Measurements from ENCODE around the gene DDIT4. TPM values are rescaled to one million over a fixed set of nuclear protein-coding genes. Genes with fewer than 3 reads are reported as not detected.
A peak's percentile ranks its signal among the peaks of the same experiment; 100 is the strongest.

The DDIT4 gene
- total and polyA plus RNA-seq, 12 donors = 100 to 711 (median 255) TPM

DNA sequence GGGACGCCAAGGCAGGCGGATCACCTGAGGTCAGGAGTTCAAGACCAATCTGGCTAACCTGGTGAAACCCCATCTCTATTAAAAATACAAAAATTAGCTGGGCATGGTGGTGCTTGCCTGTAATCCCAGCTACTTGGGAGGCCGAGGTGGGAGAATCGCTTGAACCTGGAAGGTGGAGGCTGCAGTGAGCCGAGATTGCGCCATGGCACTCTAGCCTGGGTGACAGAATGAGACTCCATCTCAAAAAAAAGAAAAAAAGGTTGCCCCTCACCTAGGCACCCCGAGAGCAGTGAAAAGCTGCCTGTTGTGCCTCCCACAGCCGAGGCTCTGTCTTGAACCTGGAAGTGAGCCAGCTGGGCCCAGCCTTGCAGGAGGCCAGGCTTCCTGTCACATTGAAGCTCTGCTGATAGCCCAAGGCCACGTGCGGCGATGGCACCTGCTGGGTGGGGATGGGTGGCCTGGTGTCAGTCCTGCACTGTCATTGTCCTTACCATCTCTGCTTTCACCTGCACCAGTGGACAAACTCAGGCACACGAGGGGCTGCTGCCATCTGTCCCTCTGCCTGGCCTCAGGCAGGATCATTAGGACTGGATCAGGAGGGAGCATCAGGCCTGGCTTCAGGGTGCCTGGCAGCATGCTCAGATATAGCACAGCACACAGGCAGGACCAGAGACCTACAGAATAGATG lies 43.2 kb downstream of the DDIT4 start:
- DNase-seq = peak; percentile 83 to 95 (median 90)
- H3K4me3 ChIP-seq = no peak overlapping the region
- TF ChIP-seq, protein P1, sequence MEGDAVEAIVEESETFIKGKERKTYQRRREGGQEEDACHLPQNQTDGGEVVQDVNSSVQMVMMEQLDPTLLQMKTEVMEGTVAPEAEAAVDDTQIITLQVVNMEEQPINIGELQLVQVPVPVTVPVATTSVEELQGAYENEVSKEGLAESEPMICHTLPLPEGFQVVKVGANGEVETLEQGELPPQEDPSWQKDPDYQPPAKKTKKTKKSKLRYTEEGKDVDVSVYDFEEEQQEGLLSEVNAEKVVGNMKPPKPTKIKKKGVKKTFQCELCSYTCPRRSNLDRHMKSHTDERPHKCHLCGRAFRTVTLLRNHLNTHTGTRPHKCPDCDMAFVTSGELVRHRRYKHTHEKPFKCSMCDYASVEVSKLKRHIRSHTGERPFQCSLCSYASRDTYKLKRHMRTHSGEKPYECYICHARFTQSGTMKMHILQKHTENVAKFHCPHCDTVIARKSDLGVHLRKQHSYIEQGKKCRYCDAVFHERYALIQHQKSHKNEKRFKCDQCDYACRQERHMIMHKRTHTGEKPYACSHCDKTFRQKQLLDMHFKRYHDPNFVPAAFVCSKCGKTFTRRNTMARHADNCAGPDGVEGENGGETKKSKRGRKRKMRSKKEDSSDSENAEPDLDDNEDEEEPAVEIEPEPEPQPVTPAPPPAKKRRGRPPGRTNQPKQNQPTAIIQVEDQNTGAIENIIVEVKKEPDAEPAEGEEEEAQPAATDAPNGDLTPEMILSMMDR (IDR thresholded peaks at IDR 0.05) = no peak
- TF ChIP-seq POLR2A (IDR thresholded peaks at IDR 0.05) = no peak
- 40 to 73% (median 54%) methylated on average over 5 to 12 of the region's 12 CpGs for WGBS, 4 donors
- intact Hi-C loops (cut with DNase I) = no loop called here
- H3K27me3 ChIP-seq = no peaks in the 10 kb centered on the region
- H3K36me3 ChIP-seq (replicated peaks in 1 of 2) = no peaks in the 10 kb centered on the region
- H3K4me1 ChIP-seq (replicated peaks in 1 of 2) = peaks cover 62 to 75% of the 10 kb centered on the region in 2 donors
- H3K9me3 ChIP-seq (replicated peaks in 1 of 3) = no peaks in the 10 kb centered on the region
- H3K27ac ChIP-seq = peak overlapping the region; percentile 23 to 98 (median 95)

DNA sequence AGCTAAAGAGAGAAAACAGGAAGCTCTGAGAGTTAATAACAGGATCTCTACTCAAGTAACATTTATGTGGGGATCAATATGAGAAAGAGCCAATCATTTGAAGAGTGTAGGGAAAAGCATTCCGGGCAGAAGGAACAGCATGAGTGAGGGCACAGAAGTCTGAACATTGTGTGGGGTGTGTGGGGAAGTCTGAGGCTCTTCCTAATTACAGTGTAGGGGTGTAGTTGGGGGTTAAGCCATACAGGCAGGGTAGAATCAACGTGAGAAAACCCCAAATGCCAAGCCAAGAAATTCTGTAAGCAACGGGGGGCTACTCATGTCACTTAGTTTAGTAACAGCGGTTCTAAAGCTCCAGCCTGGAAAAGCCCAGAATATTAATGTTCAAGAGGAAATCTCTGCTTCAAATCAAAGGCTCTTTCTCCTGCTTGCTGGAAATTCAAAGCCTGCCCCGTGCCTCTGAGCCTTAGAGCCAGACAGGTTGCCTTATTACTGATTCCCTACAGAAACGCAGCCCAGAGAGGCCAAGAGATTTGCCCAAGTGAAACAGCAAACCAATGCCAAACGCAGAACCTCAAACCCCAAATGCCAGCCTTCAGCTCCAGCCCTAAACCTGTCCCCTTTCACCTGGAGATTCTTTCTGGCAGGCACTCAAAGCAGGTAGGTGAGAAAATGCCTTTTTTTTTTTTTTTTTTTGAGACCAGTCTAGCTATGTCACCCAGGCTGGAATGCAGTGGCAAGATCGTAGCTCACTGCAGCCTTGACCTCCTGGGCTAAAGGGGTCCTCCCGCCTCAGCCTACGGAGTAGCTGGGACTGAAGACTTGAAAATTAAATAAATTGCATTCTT lies 44.9 kb downstream of the DDIT4 start:
- Histone ChIP-seq H3K36me3 (replicated peaks in 1 of 2) (no peaks in the 10 kb centered on the region), H3K4me1 (replicated peaks in 1 of 2) (peaks cover 62 to 77% of the 10 kb centered on the region in 2 donors), H3K27me3 (no peaks in the 10 kb centered on the region), H3K9me3 (replicated peaks in 1 of 3) (no peaks in the 10 kb centered on the region), H3K4me3 (peak overlapping the region in 1 of 4 donors; percentile 35), H3K27ac (peak overlapping the region; percentile 92 to 98 (median 96))
- intact Hi-C loops (cut with DNase I) = no loop called here
- 50 to 76% (median 56%) methylated on average over 8 to 10 of the region's 10 CpGs for WGBS, 4 donors
- TF ChIP-seq POLR2A (IDR thresholded peaks at IDR 0.05) = no peak
- TF ChIP-seq, protein P1 (IDR thresholded peaks at IDR 0.05) = no peak
- peak in 2 of 7 donors; percentile 50 to 53 for DNase-seq

DNA sequence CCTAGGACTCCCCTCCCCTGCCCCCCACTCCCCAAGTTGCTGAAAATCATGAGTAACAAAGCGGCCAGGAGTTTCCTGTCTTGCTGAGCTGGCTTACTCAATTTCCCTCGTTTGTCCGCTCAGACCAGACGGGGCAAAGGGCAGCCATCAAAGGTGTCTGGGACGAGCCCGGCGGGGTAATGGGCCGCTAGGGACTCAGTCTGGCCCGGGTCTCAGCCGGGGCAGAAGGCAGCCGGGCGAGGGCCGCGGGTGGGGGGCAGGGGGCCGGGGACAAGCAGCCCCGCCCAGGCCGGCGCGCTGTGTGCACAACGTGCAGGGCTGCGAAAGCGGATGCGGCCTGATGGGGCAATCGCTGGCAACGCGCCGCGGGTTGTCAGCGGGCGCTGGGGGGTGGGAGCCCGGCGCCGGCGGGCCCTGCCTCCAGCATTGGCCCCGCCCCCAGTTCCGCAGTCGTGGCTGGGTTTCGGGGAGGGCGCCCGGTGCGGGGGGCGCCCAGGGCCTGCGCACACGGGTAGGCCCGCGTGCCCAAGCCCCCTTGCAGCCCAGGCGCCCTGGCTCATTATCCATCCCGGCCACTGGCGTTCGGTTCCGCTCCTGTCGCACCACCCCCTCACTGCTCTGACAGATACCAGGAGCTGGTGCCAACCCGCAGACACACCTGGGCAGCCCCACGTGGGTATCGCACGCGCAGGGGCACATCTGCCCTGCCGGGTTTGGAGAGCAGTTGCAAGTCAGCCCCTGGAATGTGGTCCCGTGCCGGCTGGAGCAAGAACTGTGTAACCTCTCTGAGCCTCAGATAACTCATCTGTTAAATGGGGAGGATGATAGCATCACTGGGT lies 45.9 kb downstream of the DDIT4 start:
- Histone ChIP-seq H3K27ac (peak overlapping the region; percentile 92 to 98 (median 96)), H3K4me1 (replicated peaks in 1 of 2) (peaks cover 61 to 77% of the 10 kb centered on the region in 2 donors), H3K27me3 (no peaks in the 10 kb centered on the region), H3K9me3 (replicated peaks in 1 of 3) (no peaks in the 10 kb centered on the region), H3K36me3 (replicated peaks in 1 of 2) (no peaks in the 10 kb centered on the region), H3K4me3 (peak overlapping the region in 2 of 4 donors; percentile 8 to 35)
- intact Hi-C loops (cut with DNase I) = loop anchor here in 1 of 2 donors (10.0 kb wide), 1 partner anchor 45 kb away; the partner anchor contains the start of gene DDIT4
- DNase-seq = peak; percentile 92 to 97 (median 95)
- peak; percentile 14 to 59 for TF ChIP-seq POLR2A (IDR thresholded peaks at IDR 0.05)
- TF ChIP-seq, protein P1 (IDR thresholded peaks at IDR 0.05) = no peak
- 6 to 29% (median 6%) methylated on average over 2 to 60 of the region's 60 CpGs for WGBS, 4 donors

Measured in adrenal gland (tissue), 12 donors.